ENCODE data around the gene ADSL. TPM values are rescaled to one million over a fixed set of nuclear protein-coding genes. Genes with fewer than 3 reads are reported as not detected.

Gene ADSL
- total RNA-seq, 2 experiments from 2014 or later, result 117 to 137 TPM

DNA sequence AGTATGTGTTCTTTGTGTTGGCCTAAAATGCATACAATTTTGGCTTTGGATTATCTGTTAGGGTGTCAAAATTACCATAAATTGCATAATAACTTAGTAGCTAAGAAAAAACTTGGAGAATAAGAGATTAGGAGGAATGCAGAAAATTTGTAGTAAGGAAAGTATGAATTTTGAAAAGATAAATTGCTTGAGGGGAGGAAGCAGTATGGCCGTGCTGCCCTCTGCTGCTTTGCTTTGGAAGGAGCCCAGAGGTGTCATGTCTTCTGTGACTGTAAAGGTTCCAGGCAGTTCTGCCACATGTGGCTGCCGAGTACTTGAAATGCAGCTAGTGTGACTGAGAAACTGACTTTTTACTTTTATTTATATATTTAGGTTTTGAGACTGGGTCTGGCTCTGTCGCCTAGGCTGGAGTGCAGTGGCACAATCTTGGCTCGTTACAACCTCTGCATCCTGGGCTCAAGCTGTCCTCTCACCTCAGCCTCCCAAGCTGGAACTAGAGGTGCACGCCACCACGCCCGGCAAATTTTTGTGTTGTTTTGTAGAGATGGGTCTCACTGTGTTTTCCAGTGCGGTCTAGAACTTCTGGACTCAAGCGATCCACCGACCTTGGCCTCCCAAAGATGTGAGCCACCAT, 1.8 kb downstream of the ADSL start:
- peak overlapping the region; percentile 87 for H3K4me2 ChIP-seq (ENCODE audit: low read length)
- no peak overlapping the region for H2AFZ ChIP-seq (ENCODE audit: low read length)
- intact Hi-C loops (cut with micrococcal nuclease; ENCODE audit: unreplicated experiment), result loop anchor here (5.0 kb wide), 1 partner anchor 136 kb away; no protein-coding TSS in a partner anchor
- no peaks in the 10 kb centered on the region for H3K9me2 ChIP-seq (ENCODE audit: insufficient read depth, low read length)
- DNase-seq (ENCODE audit: low spot score), result peak; percentile 71
- H3K4me3 ChIP-seq (ENCODE audit: low read depth, low read length, poor library complexity, severe bottlenecking), result peak overlapping the region; percentile 80
- H3K27ac ChIP-seq (ENCODE audit: low read depth, low read length, poor library complexity, severe bottlenecking), result peak overlapping the region; percentile 96
- H3K9me3 ChIP-seq (ENCODE audit: low read length), result no peaks in the 10 kb centered on the region
- H3K79me2 ChIP-seq (ENCODE audit: insufficient read depth, low read depth, low read length), result peaks cover 57% of the 10 kb centered on the region
- TF ChIP-seq EZH2phosphoT487 (IDR thresholded peaks at IDR 0.05; ENCODE audit: borderline replicate concordance, low read depth, low read length), result no peak
- TF ChIP-seq, protein P1, sequence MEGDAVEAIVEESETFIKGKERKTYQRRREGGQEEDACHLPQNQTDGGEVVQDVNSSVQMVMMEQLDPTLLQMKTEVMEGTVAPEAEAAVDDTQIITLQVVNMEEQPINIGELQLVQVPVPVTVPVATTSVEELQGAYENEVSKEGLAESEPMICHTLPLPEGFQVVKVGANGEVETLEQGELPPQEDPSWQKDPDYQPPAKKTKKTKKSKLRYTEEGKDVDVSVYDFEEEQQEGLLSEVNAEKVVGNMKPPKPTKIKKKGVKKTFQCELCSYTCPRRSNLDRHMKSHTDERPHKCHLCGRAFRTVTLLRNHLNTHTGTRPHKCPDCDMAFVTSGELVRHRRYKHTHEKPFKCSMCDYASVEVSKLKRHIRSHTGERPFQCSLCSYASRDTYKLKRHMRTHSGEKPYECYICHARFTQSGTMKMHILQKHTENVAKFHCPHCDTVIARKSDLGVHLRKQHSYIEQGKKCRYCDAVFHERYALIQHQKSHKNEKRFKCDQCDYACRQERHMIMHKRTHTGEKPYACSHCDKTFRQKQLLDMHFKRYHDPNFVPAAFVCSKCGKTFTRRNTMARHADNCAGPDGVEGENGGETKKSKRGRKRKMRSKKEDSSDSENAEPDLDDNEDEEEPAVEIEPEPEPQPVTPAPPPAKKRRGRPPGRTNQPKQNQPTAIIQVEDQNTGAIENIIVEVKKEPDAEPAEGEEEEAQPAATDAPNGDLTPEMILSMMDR (conservative IDR thresholded peaks at IDR 0.05; ENCODE audit: low read length), result peak; percentile 96
- CTCF ChIA-PET (ENCODE audit: unreplicated experiment), result interaction anchor here (0.5 kb wide), 1 partner anchor 472 kb away, joined by 3 read pairs; no protein-coding TSS in a partner anchor
- peaks cover 20% of the 10 kb centered on the region for H3K4me1 ChIP-seq (ENCODE audit: insufficient read depth, low read length, poor library complexity, severe bottlenecking)
- POLR2A ChIA-PET, result interaction anchor here (0.7 to 3.8 kb wide), 3 partner anchors 25 to 304 kb away, joined by 3 to 14 read pairs (median 8); no protein-coding TSS in a partner anchor
- no peaks in the 10 kb centered on the region for H4K20me1 ChIP-seq (ENCODE audit: insufficient read depth, low read length)
- no TSS peak for BruUV-seq (replicated peaks)
- H3K36me3 ChIP-seq (ENCODE audit: insufficient read depth, low read length), result peaks cover 49% of the 10 kb centered on the region

DNA sequence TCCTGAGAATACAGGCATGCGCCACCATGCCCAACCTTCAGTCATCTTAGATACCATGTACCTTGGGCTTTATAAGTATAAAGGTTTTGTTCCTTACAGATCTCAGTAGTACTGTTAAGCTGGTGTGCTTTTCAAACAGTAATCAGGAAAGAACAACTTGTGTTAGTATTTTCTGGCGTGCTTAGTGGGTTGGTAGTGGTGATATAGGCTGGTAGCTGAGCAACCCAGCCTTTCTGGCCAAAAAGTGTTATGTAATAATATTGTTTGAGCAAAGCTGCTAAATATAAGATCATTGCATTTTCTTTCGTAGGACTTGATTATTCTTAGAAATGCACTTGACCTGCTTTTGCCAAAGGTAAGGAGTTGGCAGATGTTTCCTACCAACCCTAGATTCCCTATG, 6.5 kb downstream of the ADSL start:
- ChIA-PET POLR2A (interaction anchor here (0.6 to 1.9 kb wide), 2 partner anchors 13 to 22 kb away, joined by 4 to 5 read pairs; no protein-coding TSS in a partner anchor), CTCF (ENCODE audit: unreplicated experiment) (no interaction called here)
- no peaks in the 10 kb centered on the region for H4K20me1 ChIP-seq (ENCODE audit: insufficient read depth, low read length)
- TF ChIP-seq EZH2phosphoT487 (IDR thresholded peaks at IDR 0.05; ENCODE audit: borderline replicate concordance, low read depth, low read length), result no peak
- TF ChIP-seq, protein P1 (conservative IDR thresholded peaks at IDR 0.05; ENCODE audit: low read length), result no peak
- no peaks in the 10 kb centered on the region for H3K9me3 ChIP-seq (ENCODE audit: low read length)
- no peak overlapping the region for H2AFZ ChIP-seq (ENCODE audit: low read length)
- H3K4me1 ChIP-seq (ENCODE audit: insufficient read depth, low read length, poor library complexity, severe bottlenecking), result peaks cover 10% of the 10 kb centered on the region
- no peaks in the 10 kb centered on the region for H3K9me2 ChIP-seq (ENCODE audit: insufficient read depth, low read length)
- no TSS peak for BruUV-seq (replicated peaks)
- DNase-seq (ENCODE audit: low spot score), result no peak
- H3K79me2 ChIP-seq (ENCODE audit: insufficient read depth, low read depth, low read length), result peaks cover 36% of the 10 kb centered on the region
- peaks cover 95% of the 10 kb centered on the region for H3K36me3 ChIP-seq (ENCODE audit: insufficient read depth, low read length)
- no peak overlapping the region for H3K4me3 ChIP-seq (ENCODE audit: low read depth, low read length, poor library complexity, severe bottlenecking)
- H3K27ac ChIP-seq (ENCODE audit: low read depth, low read length, poor library complexity, severe bottlenecking), result no peak overlapping the region
- no peak overlapping the region for H3K4me2 ChIP-seq (ENCODE audit: low read length)
- intact Hi-C loops (cut with micrococcal nuclease; ENCODE audit: unreplicated experiment), result no loop called here

DNA sequence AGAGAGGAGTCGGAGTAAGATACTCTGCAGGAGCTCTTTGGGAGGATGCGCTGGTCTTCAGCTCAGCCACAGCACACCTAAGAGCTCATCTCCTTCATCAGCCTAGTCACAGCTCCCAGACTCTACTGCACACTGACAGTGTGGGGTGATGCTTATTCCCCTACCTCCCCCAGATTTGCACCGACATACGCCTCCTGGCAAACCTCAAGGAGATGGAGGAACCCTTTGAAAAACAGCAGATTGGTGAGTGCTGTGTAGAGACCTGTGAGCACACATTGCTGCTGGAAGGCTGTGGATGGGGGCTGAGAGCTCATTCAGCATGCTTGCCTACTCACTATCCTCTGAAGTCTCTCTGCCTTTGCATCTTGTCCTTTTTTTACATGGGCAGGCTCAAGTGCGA, 14.8 kb downstream of the ADSL start:
- Histone ChIP-seq H2AFZ (ENCODE audit: low read length) (no peak overlapping the region), H3K4me3 (ENCODE audit: low read depth, low read length, poor library complexity, severe bottlenecking) (no peak overlapping the region), H3K4me2 (ENCODE audit: low read length) (no peak overlapping the region), H4K20me1 (ENCODE audit: insufficient read depth, low read length) (0 out of 2 replicates have a peak, but pooled peaks cover 6% of the 10 kb centered on the region), H3K36me3 (ENCODE audit: insufficient read depth, low read length) (peaks cover 99% of the 10 kb centered on the region), H3K9me2 (ENCODE audit: insufficient read depth, low read length) (no peaks in the 10 kb centered on the region), H3K9me3 (ENCODE audit: low read length) (no peaks in the 10 kb centered on the region), H3K27ac (ENCODE audit: low read depth, low read length, poor library complexity, severe bottlenecking) (no peak overlapping the region), H3K4me1 (ENCODE audit: insufficient read depth, low read length, poor library complexity, severe bottlenecking) (no peaks in the 10 kb centered on the region), H3K79me2 (ENCODE audit: insufficient read depth, low read depth, low read length) (0 out of 2 replicates have a peak, but pooled peaks cover 3% of the 10 kb centered on the region)
- ChIA-PET CTCF (ENCODE audit: unreplicated experiment) (no interaction called here), POLR2A (no interaction called here)
- intact Hi-C loops (cut with micrococcal nuclease; ENCODE audit: unreplicated experiment), result no loop called here
- no peak for DNase-seq (ENCODE audit: low spot score)
- no TSS peak for BruUV-seq (replicated peaks)
- TF ChIP-seq EZH2phosphoT487 (IDR thresholded peaks at IDR 0.05; ENCODE audit: borderline replicate concordance, low read depth, low read length), result no peak
- TF ChIP-seq, protein P1 (conservative IDR thresholded peaks at IDR 0.05; ENCODE audit: low read length), result no peak
